ENCODE data around the gene AJAP1. TPM values are rescaled to one million over a fixed set of nuclear protein-coding genes. Genes with fewer than 3 reads are reported as not detected.

Gene AJAP1
- total RNA-seq, 1 donor from 2014 or later, result 0.17 TPM

GRCh38 chr1:4784761-4785160 is 130.4 kb downstream of the AJAP1 start:
- no peak overlapping the region for H3K4me3 ChIP-seq (ENCODE audit: low read depth, low read length)
- no peak for DNase-seq (ENCODE audit: low read depth)
- no peak for TF ChIP-seq CTCF (conservative IDR thresholded peaks at IDR 0.05; ENCODE audit: low read depth, low read length)

GRCh38 chr1:4786055-4786454 is 131.6 kb downstream of the AJAP1 start:
- H3K4me3 ChIP-seq (ENCODE audit: low read depth, low read length), result no peak overlapping the region
- DNase-seq (ENCODE audit: low read depth), result no peak
- no peak for TF ChIP-seq CTCF (conservative IDR thresholded peaks at IDR 0.05; ENCODE audit: low read depth, low read length)

- DNase-seq (ENCODE audit: low read depth), result no peak
- no peak overlapping the region for H3K4me3 ChIP-seq (ENCODE audit: low read depth, low read length)
- TF ChIP-seq CTCF (conservative IDR thresholded peaks at IDR 0.05; ENCODE audit: low read depth, low read length), result no peak
These were observed 133.1 kb downstream of the AJAP1 start for GRCh38 chr1:4787551-4787950.

- DNase-seq (ENCODE audit: low read depth), result no peak
- no peak for TF ChIP-seq CTCF (conservative IDR thresholded peaks at IDR 0.05; ENCODE audit: low read depth, low read length)
- no peak overlapping the region for H3K4me3 ChIP-seq (ENCODE audit: low read depth, low read length)
These were observed 138.2 kb downstream of the AJAP1 start for GRCh38 chr1:4792565-4792964.

- DNase-seq (ENCODE audit: low read depth), result no peak
- no peak overlapping the region for H3K4me3 ChIP-seq (ENCODE audit: low read depth, low read length)
- TF ChIP-seq CTCF (conservative IDR thresholded peaks at IDR 0.05; ENCODE audit: low read depth, low read length), result no peak
These were observed 139.8 kb downstream of the AJAP1 start for GRCh38 chr1:4794020-4794780.

- H3K4me3 ChIP-seq (ENCODE audit: low read depth, low read length), result no peak overlapping the region
- TF ChIP-seq CTCF (conservative IDR thresholded peaks at IDR 0.05; ENCODE audit: low read depth, low read length), result no peak
- no peak for DNase-seq (ENCODE audit: low read depth)
These were observed 142.0 kb downstream of the AJAP1 start for GRCh38 chr1:4796161-4797015.
